Stimulated activated effector memory CD8-positive, alpha-beta T cell treated with anti-CD3 and anti-CD28 coated beads, Interleukin-12 subunit alpha, Interleukin-12 subunit beta, amount 100 ng/mL, for 72 hours (primary cell): ENCODE results near the gene DMBX1.

ENCODE experiments used
- ATAC-seq: fragments of 150-1000 bp; cut with Tn5 transposase; 2 replicates; pipeline ENCODE4 v1.10.0; 2021
- DNase-seq, 2 donors: peaks; one replicate each; pipeline ENCODE4 v3.0.0; 2021 to 2022; ENCODE audit warnings: low spot score in 2 of 2
- H3K27ac Mint-ChIP-seq: one replicate; pipeline ENCODE4 v1.8.0; 2022; ENCODE audit warnings: mild to moderate bottlenecking, mixed read lengths
- H3K36me3 Mint-ChIP-seq: one replicate; pipeline ENCODE4 v1.8.0; 2022; ENCODE audit warnings: mild to moderate bottlenecking, mixed read lengths
- H3K4me1 Mint-ChIP-seq: one replicate; pipeline ENCODE4 v1.8.0; 2022; ENCODE audit warnings: mixed read lengths
- H3K4me3 Mint-ChIP-seq: one replicate; pipeline ENCODE4 v1.8.0; 2022; ENCODE audit warnings: mild to moderate bottlenecking, mixed read lengths
- H3K9me3 Mint-ChIP-seq: one replicate; pipeline ENCODE4 v1.8.0; 2022; ENCODE audit warnings: mixed read lengths

Gene DMBX1

DNA sequence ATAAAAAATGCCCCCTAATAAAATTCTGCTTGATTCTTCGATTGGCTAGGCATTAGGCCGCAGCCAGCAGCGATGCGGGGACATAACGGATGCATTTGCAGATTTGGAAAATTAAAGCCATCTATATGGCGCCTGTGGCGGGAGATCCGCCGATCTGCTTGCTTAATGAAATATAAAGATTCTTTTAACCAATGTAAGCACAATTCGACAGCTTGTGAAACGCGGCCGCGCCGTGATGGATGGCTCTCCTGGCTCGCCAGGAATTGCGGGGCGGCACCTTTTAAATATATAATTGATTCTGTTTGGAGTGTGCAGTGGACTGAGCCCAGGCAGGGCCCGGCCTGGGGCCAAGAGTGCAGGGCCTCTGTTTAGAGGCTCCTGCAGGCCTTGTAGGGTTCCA is 8.0 kb downstream of the DMBX1 start:
- no peak overlapping the region for H3K4me3 Mint-ChIP-seq
- no peak for DNase-seq
- H3K4me1 Mint-ChIP-seq, result peaks cover 4% of the 10 kb centered on the region
- H3K27ac Mint-ChIP-seq, result no peak overlapping the region
- H3K36me3 Mint-ChIP-seq, result no peaks in the 10 kb centered on the region
- ATAC-seq, result no peak
- no peaks in the 10 kb centered on the region for H3K9me3 Mint-ChIP-seq

DNA sequence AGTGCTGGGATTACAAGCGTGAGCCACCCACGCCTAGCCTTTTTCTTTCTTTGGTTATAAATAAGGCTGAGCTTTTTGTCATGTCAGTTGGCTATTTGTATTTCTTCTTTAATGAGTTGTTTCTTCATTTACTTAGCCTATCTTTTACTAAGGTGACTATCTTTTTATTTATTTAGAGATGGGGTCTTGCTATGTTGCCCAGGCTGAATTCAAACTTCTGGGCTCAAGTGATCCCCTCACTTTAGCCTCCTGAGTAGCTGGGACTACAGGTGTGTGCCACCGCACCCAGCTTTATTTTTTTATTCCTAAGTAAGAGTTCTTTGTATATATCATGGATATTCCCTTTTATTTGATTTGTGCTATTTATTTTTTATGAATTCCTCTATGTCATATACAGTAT is 11.9 kb downstream of the DMBX1 start:
- no peak overlapping the region for H3K27ac Mint-ChIP-seq
- no peak overlapping the region for H3K4me3 Mint-ChIP-seq
- no peaks in the 10 kb centered on the region for H3K4me1 Mint-ChIP-seq

DNA sequence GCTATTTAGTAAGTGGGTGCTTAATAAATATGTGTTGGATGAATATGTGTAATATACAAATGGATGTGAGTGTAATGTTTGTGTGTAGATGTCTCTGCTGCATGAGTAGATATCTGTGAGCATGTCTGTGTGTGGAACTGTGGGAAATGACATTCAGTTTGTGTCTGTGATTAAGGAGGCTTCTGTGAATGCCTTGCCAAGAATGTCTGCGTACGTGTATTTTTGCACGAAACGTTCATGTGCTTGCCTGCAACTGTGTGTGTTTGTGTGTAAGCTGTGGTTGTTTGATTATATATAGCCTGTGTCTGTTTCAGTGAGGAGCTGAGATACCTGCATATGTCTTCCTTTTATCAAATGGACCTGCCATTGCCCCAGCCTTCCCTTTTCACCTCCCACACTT is 13.8 kb downstream of the DMBX1 start:
- Mint-ChIP-seq H3K4me3 (no peak overlapping the region), H3K36me3 (no peaks in the 10 kb centered on the region), H3K4me1 (no peaks in the 10 kb centered on the region), H3K9me3 (no peaks in the 10 kb centered on the region), H3K27ac (no peak overlapping the region)
- DNase-seq (no peak), ATAC-seq (no peak)

More for the DNA sequence above, 11.9 kb downstream of the DMBX1 start:
- Mint-ChIP-seq H3K9me3 (no peaks in the 10 kb centered on the region), H3K36me3 (no peaks in the 10 kb centered on the region)
- DNase-seq, result no peak
- no peak for ATAC-seq

DNA sequence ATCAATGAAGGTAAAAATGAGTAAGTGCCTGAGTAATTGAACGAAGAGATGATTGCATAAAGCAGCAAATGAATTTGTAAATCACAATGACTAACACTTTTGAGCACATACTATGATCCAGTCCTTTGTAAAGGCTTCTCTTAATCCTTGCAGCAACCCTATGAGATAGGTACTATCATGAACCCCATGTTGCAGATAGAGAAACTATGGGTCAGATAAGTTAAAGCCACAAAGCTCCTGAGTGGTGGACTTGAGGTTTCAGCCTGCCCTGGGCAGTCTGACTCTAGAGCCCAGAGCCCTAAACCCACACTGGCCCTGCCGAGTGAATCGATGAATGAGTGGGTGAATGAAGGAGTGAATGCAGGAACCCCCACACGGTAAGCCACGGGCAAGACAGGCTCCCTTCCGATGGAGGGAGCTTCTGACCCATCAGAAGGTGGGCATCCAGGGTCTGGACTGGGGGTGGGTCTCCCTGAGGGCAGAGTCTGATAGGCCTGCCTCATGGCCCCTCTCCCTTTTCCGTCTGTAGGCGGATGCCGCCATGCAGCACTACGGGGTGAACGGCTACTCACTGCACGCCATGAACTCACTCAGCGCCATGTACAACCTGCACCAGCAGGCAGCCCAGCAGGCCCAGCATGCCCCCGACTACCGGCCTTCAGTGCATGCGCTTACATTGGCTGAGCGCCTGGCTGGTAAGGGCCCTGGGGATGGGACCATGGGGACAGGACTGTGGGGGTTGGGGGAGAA is 17.0 kb downstream of the DMBX1 start:
- Mint-ChIP-seq H3K4me3 (no peak overlapping the region), H3K4me1 (no peaks in the 10 kb centered on the region), H3K27ac (no peak overlapping the region), H3K36me3 (no peaks in the 10 kb centered on the region), H3K9me3 (no peaks in the 10 kb centered on the region)
- peak; percentile 63 for ATAC-seq
- DNase-seq, result no peak

DNA sequence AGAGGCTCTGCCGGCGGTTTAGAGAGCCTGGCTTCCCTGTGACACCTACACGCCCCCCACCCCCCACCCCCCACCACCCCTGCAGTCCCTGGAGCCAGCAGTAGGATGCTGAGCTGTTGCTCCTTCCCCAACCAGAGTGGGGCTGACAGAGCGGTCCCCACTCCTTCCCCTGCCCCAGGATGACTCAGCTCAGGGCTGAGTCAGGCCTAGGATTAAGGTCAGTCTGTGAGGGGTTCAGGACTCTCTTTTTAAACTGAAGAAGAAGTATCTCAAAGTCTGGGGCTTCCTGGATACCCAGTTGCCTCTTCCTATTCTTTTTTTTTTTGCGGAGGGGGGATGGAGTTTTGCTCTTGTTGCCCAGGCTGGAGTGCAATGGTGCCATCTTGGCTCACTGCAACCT is 19.1 kb downstream of the DMBX1 start:
- DNase-seq (no peak), ATAC-seq (peak; percentile 85)
- H3K36me3 Mint-ChIP-seq, result no peaks in the 10 kb centered on the region
- H3K27ac Mint-ChIP-seq, result no peak overlapping the region
- peaks cover 10% of the 10 kb centered on the region for H3K4me1 Mint-ChIP-seq
- no peaks in the 10 kb centered on the region for H3K9me3 Mint-ChIP-seq
- no peak overlapping the region for H3K4me3 Mint-ChIP-seq

DNA sequence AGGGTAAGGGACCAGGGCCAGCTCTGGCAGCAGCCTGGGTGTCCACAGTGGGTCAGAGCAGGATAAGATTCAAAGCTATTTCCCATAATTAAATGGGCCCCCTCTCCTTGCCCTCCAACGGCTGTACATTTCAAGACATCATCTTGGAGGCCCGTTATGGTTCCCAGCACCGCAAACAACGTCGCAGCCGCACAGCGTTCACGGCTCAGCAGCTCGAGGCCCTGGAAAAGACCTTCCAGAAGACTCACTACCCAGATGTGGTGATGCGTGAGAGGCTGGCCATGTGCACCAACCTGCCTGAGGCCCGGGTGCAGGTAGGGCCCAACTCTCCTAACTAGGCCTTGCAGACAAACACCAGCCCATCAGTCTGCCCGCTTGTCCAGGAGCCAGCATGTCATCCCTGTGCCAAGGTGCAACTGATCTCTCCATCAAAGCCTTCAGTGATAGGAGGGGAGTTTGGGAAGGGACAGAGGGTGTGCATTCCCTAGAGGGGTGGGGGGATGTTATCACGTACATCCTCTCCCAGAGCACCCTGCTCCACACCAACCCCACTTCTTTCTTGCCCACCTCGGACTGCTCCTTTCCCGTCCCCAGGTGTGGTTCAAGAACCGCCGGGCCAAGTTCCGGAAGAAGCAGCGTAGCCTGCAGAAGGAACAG is 20.8 kb downstream of the DMBX1 start:
- DNase-seq, result no peak
- no peak for ATAC-seq
- Mint-ChIP-seq H3K4me3 (no peak overlapping the region), H3K27ac (no peak overlapping the region), H3K9me3 (no peaks in the 10 kb centered on the region), H3K4me1 (peaks cover 10% of the 10 kb centered on the region), H3K36me3 (no peaks in the 10 kb centered on the region)

DNA sequence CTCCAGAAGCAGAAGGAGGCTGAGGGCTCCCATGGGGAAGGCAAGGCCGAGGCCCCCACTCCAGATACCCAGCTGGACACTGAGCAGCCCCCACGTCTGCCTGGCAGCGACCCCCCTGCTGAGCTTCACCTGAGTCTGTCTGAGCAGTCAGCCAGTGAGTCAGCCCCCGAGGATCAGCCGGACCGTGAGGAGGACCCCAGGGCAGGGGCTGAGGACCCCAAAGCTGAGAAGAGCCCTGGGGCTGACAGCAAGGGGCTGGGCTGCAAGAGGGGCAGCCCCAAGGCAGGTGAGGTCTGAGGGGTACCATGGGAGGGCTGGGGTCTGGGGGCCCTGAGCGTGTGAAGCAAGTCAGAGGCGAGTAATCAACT is 21.3 kb downstream of the DMBX1 start:
- ATAC-seq (no peak), DNase-seq (no peak)
- H3K27ac Mint-ChIP-seq, result no peak overlapping the region
- no peaks in the 10 kb centered on the region for H3K9me3 Mint-ChIP-seq
- no peaks in the 10 kb centered on the region for H3K36me3 Mint-ChIP-seq
- peaks cover 10% of the 10 kb centered on the region for H3K4me1 Mint-ChIP-seq
- no peak overlapping the region for H3K4me3 Mint-ChIP-seq

DNA sequence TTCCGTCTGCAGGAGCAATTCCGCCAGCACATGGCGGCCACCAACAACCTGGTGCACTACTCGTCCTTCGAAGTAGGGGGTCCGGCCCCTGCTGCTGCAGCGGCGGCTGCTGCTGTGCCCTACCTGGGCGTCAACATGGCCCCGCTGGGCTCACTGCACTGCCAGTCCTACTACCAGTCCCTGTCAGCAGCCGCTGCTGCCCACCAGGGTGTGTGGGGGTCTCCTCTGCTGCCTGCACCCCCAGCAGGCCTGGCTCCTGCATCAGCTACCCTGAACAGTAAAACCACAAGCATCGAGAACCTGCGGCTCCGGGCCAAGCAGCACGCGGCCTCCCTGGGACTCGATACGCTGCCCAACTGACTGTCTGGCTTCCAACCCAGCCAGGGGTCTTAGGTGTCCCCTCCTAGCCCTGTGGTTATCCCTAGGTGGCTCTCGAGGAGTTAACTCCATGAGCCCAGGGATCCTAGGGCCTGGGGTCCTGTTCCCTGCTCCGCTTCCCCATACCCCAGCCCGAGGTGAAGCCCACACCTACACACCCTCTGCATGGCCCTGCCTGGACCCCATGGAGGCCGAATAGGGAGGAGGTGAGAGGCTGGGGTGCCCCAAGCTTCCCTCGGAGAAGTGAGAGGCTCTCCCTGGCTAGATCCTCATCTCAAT is 22.6 kb downstream of the DMBX1 start:
- no peak overlapping the region for H3K27ac Mint-ChIP-seq

DNA sequence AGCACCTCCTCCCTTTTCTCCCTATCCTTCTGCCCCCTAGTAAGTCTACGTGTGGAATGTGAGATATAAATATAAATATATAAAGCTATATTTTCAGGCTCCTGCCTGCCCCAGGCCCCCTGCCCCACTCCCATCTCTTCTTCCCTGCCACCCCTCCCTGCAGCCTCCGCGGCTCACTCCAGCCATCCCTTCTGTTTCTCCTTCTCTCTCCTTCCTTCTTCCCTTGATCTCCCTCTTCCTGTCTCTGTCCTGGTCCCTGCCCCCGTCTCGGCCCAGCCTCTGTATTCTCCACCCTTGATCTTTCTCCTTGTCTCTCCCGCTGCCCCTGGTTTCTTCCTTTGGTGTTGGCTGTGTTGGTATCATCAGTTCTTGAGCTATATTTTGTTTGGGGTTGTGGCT is 23.2 kb downstream of the DMBX1 start:
- H3K27ac Mint-ChIP-seq, result no peak overlapping the region
- no peak for DNase-seq

More for the DNA sequence above, 22.6 kb downstream of the DMBX1 start:
- DNase-seq (no peak), ATAC-seq (no peak)
- Mint-ChIP-seq H3K9me3 (no peaks in the 10 kb centered on the region), H3K36me3 (no peaks in the 10 kb centered on the region), H3K4me1 (peaks cover 10% of the 10 kb centered on the region), H3K4me3 (no peak overlapping the region)

DNA sequence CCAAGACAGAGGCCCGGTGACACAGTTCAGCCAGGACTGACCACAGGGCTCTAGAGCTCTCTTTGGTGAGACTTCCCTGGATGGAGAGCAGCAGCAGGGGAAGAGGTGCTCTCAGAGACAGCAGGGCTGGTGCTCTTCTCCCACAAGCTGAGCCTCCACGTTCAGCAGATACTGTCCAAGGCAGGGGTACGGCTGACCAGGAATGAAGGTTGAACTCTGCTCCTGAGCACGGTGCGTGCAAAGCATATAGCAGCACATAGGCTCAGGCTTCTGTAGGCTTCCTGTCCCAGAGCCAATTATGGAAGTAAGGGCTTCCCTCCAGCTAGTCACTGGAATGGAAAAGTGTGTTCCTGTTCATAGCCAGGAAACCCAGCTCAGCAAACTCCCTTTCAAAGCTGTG is 23.9 kb downstream of the DMBX1 start:
- ATAC-seq, result no peak
- H3K4me1 Mint-ChIP-seq, result peaks cover 10% of the 10 kb centered on the region

More for the DNA sequence above, 23.2 kb downstream of the DMBX1 start:
- H3K36me3 Mint-ChIP-seq, result no peaks in the 10 kb centered on the region
- no peak for ATAC-seq
- no peaks in the 10 kb centered on the region for H3K9me3 Mint-ChIP-seq
- H3K4me1 Mint-ChIP-seq, result peaks cover 10% of the 10 kb centered on the region
- H3K4me3 Mint-ChIP-seq, result no peak overlapping the region

DNA sequence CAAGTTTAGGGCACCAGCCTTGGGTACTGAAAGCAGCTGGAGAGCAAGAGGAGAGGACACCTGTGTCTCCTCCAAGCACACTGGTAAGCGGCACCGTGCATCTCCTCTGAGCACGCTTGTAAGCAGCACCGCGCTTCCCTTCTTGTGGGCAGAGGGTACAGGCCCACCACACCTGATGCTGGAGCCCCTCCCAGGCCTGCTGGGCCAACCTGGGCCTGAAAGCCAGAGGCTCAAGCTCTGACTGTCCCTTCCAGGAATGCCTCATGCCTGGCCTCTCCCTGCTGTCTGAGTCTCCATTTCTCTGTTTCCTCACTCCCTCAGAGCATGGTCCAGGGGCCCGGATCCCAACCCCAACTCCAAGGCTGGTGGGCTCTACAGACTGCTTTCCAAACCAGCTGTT is 25.9 kb downstream of the DMBX1 start:
- no peak overlapping the region for H3K27ac Mint-ChIP-seq
- peaks cover 15% of the 10 kb centered on the region for H3K4me1 Mint-ChIP-seq
- no peaks in the 10 kb centered on the region for H3K9me3 Mint-ChIP-seq
- DNase-seq (no peak), ATAC-seq (no peak)
- no peak overlapping the region for H3K4me3 Mint-ChIP-seq
- no peaks in the 10 kb centered on the region for H3K36me3 Mint-ChIP-seq

More for the DNA sequence above, 23.9 kb downstream of the DMBX1 start:
- H3K36me3 Mint-ChIP-seq, result no peaks in the 10 kb centered on the region
- no peak overlapping the region for H3K27ac Mint-ChIP-seq
- no peak for DNase-seq
- H3K4me3 Mint-ChIP-seq, result no peak overlapping the region
- no peaks in the 10 kb centered on the region for H3K9me3 Mint-ChIP-seq

DNA sequence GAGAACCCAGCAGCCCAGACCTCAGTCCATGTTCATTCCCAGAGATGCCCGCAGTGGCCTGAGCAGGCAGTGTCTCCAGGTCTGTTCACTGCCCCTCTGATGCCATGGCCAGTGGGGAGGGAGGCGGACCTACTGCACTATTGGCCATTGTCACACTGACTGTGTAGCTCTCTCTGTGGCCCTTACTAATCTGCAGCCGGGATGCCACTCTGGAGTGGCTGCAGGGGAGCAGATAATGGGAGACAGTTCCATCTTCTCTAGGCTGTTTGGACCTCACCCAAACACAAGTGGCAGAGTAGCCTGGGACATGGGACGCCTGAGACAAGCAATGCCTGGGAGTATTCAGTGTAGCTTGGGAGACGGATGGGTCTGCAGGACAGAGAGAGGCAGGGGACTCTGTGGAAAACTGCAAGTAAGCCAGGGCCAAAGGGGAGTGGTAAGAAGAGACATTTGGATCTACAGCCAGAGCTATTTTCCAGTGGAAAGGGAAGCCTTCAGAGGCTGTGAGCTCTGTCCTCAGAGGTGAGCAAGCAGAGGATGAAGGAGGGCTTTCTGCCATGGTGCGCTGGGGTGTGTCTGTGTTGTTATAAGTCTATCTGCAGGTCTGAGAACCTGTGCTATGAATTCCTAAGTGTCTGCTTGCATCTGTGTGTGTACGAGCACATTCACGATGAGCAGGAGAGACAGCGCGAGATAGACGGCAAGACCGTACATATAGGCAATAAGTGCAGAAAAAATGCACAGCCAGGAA is 26.7 kb downstream of the DMBX1 start:
- Mint-ChIP-seq H3K4me1 (peaks cover 20% of the 10 kb centered on the region), H3K27ac (no peak overlapping the region), H3K4me3 (no peak overlapping the region), H3K9me3 (no peaks in the 10 kb centered on the region), H3K36me3 (no peaks in the 10 kb centered on the region)
- no peak for DNase-seq
- ATAC-seq, result no peak

DNA sequence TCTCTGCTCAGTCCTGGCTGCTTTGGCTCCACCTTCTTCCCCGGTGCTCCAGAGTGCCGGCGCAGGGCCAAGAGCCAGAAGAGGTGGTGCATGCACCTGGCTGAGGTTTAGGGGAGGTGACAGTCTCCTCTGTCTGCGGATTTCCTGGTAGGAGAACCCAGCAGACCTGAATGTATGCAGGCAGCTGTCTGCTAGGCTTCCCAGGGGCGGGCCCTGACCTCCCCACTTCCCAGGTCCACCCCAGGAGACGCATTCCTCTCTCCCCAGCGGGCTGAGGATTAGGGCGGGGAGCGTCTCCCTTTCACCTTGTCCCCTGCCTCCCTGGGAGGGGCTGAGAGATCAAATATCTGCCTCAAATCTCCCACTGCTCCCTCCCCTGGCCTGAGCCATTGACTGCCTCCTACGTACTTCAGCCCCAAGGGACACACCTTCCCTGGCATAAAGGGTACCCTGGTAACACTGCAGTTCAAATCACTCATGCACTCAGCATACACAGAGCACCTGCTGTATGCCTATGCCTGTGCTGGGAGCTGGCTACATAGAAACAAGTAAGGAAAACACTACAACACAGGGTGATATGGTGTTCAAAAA is 27.5 kb downstream of the DMBX1 start:
- no peaks in the 10 kb centered on the region for H3K9me3 Mint-ChIP-seq
- DNase-seq (no peak), ATAC-seq (no peak)
- H3K4me3 Mint-ChIP-seq, result no peak overlapping the region
- peaks cover 28% of the 10 kb centered on the region for H3K4me1 Mint-ChIP-seq
- H3K27ac Mint-ChIP-seq, result no peak overlapping the region
- no peaks in the 10 kb centered on the region for H3K36me3 Mint-ChIP-seq

DNA sequence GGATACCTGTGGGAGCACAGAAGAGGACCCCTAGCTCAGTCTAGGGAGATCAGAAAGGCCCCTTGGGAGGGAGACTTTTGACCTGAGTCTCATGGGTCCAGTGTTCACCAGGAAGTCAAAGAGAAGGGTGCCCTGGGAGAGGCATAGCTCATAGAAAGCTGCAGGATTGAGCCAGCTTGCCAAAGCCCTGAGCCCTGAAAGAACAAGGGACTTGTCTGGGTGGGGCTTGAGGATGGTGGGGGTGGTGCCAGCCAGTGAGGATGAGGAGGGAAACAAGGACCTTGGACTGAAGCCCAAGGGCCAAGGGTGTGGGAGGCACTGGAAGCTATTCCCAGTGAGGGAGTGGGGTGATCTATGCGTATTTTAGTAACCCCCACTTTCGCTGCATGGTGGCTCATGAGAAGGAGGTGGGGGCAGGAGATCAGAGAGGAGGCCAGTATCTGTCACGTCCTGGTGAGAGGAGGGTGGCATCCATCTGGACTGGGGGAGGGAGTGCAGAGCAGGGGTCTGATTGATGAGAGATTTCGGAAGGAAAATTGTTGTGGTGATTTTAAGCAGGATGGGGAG is 28.4 kb downstream of the DMBX1 start:
- no peak overlapping the region for H3K4me3 Mint-ChIP-seq
- DNase-seq (no peak), ATAC-seq (no peak)

DNA sequence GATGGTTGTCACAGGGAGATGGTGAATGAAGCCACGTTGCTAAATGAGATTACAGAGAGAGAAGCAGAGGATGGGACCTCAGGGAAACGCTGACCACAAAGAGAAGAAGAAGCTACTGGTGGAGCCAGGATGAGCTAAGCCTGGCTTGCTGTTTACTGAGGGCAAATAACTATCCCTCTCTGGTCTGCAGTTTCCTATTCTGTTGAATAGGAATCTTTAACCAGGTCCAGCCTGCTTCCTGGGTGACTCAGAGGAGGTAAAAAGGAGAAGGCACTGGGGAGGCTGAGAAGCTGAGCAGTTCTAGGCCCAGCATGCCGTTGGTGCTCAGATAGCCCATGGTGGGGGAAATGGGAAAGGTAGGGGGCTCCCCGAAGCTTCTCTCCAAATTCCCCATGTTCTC is 29.6 kb downstream of the DMBX1 start:
- Mint-ChIP-seq H3K27ac (no peak overlapping the region), H3K4me3 (no peak overlapping the region), H3K4me1 (peaks cover 31% of the 10 kb centered on the region), H3K36me3 (no peaks in the 10 kb centered on the region), H3K9me3 (no peaks in the 10 kb centered on the region)
- DNase-seq (no peak), ATAC-seq (no peak)

More for the DNA sequence above, 28.4 kb downstream of the DMBX1 start:
- Mint-ChIP-seq H3K4me1 (peaks cover 31% of the 10 kb centered on the region), H3K9me3 (no peaks in the 10 kb centered on the region), H3K27ac (peak overlapping the region; percentile 20), H3K36me3 (no peaks in the 10 kb centered on the region)
